ENCODE results near the gene TAF1A.

DNA sequence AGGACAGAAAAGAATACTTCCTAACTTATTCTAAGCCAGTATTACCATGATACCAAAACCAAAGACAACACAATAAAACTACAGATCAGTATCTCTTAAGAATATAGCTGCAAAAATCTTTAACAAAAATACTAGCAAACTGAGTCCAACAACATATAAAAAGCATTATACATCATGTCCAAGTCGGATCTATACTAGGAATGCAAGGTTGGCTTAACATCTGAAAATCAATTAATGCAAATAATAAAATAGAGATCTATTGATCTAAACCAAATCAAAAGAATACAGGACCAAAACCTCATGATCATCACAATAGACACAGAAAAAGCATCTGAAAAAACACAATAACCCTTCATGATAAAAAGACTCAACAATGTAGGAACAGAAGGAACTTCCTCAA lies 18.9 kb downstream of the TAF1A start:
- no peak for TF ChIP-seq EZH2 (IDR thresholded peaks at IDR 0.05; ENCODE audit: insufficient read depth, low read length)
- TF ChIP-seq, protein P1, sequence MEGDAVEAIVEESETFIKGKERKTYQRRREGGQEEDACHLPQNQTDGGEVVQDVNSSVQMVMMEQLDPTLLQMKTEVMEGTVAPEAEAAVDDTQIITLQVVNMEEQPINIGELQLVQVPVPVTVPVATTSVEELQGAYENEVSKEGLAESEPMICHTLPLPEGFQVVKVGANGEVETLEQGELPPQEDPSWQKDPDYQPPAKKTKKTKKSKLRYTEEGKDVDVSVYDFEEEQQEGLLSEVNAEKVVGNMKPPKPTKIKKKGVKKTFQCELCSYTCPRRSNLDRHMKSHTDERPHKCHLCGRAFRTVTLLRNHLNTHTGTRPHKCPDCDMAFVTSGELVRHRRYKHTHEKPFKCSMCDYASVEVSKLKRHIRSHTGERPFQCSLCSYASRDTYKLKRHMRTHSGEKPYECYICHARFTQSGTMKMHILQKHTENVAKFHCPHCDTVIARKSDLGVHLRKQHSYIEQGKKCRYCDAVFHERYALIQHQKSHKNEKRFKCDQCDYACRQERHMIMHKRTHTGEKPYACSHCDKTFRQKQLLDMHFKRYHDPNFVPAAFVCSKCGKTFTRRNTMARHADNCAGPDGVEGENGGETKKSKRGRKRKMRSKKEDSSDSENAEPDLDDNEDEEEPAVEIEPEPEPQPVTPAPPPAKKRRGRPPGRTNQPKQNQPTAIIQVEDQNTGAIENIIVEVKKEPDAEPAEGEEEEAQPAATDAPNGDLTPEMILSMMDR (IDR thresholded peaks at IDR 0.05; ENCODE audit: insufficient read depth, low read depth, low read length), result no peak

All from astrocyte (in vitro differentiated cells and primary cell).